GM12878 (cell line): Measurements from ENCODE around the gene GRIK5. TPM values are rescaled to one million over a fixed set of nuclear protein-coding genes. Genes with fewer than 3 reads are reported as not detected.

ENCODE experiments used
- ASH2L ChIP-seq: fragments of 300-600, 200-600 bp; sonication (generic); IDR thresholded peaks from 2 replicates; pipeline ENCODE4 v1.6.1; 2017; ENCODE audit warnings: low read depth, mild to moderate bottlenecking, borderline replicate concordance
- BACH1 ChIP-seq: fragments of 450-650 bp; IDR thresholded peaks from 2 replicates; pipeline ENCODE4 v1.6.1; 2017; ENCODE audit warnings: mild to moderate bottlenecking, borderline replicate concordance
- BHLHE40 ChIP-seq, 2 experiments: fragments of 450-650 bp in 1 of 2; IDR thresholded peaks; 2 replicates each; pipeline ENCODE4 v1.6.1; 2011 to 2017; ENCODE audit warnings: low read depth in 2 of 2, borderline replicate concordance in 1 of 2, improper control_type of control experiment in 1 of 2, low read length in 1 of 2, mild to moderate bottlenecking in 1 of 2
- EED ChIP-seq: sonication (generic); IDR thresholded peaks from 2 replicates; pipeline ENCODE4 v1.6.1; 2016; ENCODE audit warnings: antibody characterized with exemption, low read depth
- EZH2 ChIP-seq: IDR thresholded peaks from 2 replicates; pipeline ENCODE4 v1.6.1; 2012; ENCODE audit warnings: low read depth, mild to moderate bottlenecking, control low read depth, inconsistent platforms, low read length, borderline replicate concordance; ENCODE audit not compliant: control insufficient read depth
- FOXM1 ChIP-seq: IDR thresholded peaks from 2 replicates; pipeline ENCODE4 v1.6.1; 2012; ENCODE audit warnings: low read depth, mild to moderate bottlenecking, inconsistent platforms, low read length, moderate library complexity
- GATAD2B ChIP-seq: fragments of 450-650 bp; conservative IDR thresholded peaks from 2 replicates; pipeline ENCODE4 v1.6.1; 2017; ENCODE audit warnings: low read depth, mild to moderate bottlenecking, moderate library complexity
- HCFC1 ChIP-seq: fragments of 150-350 bp; IDR thresholded peaks from 2 replicates; pipeline ENCODE4 v1.6.1; 2014; ENCODE audit warnings: low read length
- HDGF ChIP-seq: fragments of 450-650 bp; IDR thresholded peaks from 2 replicates; pipeline ENCODE4 v1.6.1; 2016; ENCODE audit warnings: antibody characterized with exemption
- IKZF1 ChIP-seq: fragments of 450-650 bp; conservative IDR thresholded peaks from 2 replicates; pipeline ENCODE4 v1.6.1; 2017; ENCODE audit warnings: antibody characterized with exemption, mild to moderate bottlenecking
- MEF2B ChIP-seq: fragments of 450-650 bp; IDR thresholded peaks from 2 replicates; pipeline ENCODE4 v1.6.1; 2018; ENCODE audit warnings: mild to moderate bottlenecking, moderate library complexity; ENCODE audit not compliant: partially characterized antibody, poor library complexity, severe bottlenecking
- POU2F2 ChIP-seq: IDR thresholded peaks from 3 replicates; pipeline ENCODE4 v1.6.1; 2011; ENCODE audit warnings: low read depth, mild to moderate bottlenecking, low read length, borderline replicate concordance
- RAD51 ChIP-seq: fragments of 450-650 bp; IDR thresholded peaks from 2 replicates; pipeline ENCODE4 v1.6.1; 2016; ENCODE audit warnings: moderate library complexity, mild to moderate bottlenecking, inconsistent platforms
- RCOR1 ChIP-seq: conservative IDR thresholded peaks from 2 replicates; pipeline ENCODE4 v1.6.1; 2012; ENCODE audit warnings: low read depth, low read length, improper control_type of control experiment
- SIX5 ChIP-seq: IDR thresholded peaks from 2 replicates; pipeline ENCODE4 v1.6.1; 2011; ENCODE audit warnings: mild to moderate bottlenecking, low read depth, low read length, moderate library complexity; ENCODE audit not compliant: severe bottlenecking
- SMAD1 ChIP-seq: fragments of 450-650 bp; IDR thresholded peaks from 2 replicates; pipeline ENCODE4 v1.6.1; 2018; ENCODE audit warnings: mild to moderate bottlenecking, low read depth; ENCODE audit not compliant: partially characterized antibody
- TCF3 ChIP-seq: IDR thresholded peaks from 2 replicates; pipeline ENCODE4 v1.6.1; 2012; ENCODE audit warnings: low read depth, mild to moderate bottlenecking, low read length, borderline replicate concordance; ENCODE audit not compliant: insufficient read depth
- polyA plus RNA-seq, 11 experiments: library from polyadenylated mRNA; depleted of rRNA in 4 of 11; unstranded in 6 of 11; stranded (reverse) in 5 of 11; fragments of >200 nt; fragmentation: Nextera tagmentation in 4 of 11; fragmentation: Illumina TruSeq in 1 of 11; extraction: Ambion mirVana in 4 of 11; extraction: Trizol in 1 of 11; gene quantifications; 1 replicate in 1 of 11; 2 replicates in 10 of 11; pipeline versions ENCODE4 v1.2.1 to v1.2.3, GENCODE V29; 2011 to 2016; ENCODE audit warnings: inconsistent platforms in 2 of 11, missing spikeins in 2 of 11, low read depth in 1 of 11
- total RNA-seq, 4 experiments: library from RNA; depleted of rRNA in 3 of 4; stranded (reverse); fragments of >200 nt in 3 of 4; fragmentation: Illumina TruSeq in 1 of 4; extraction: Trizol in 1 of 4; gene quantifications; 2 replicates each; pipeline versions ENCODE4 v1.2.1 to v1.2.3, GENCODE V29; 2013 to 2021
- TF ChIP-seq, protein P1 (sequence below): fragments of 450-650 bp; IDR thresholded peaks from 2 replicates; pipeline ENCODE4 v1.6.1; 2017; ENCODE audit warnings: antibody characterized with exemption, mild to moderate bottlenecking, moderate library complexity
- TF ChIP-seq, protein P2 (sequence below): fragments of 450-650 bp; conservative IDR thresholded peaks from 2 replicates; pipeline ENCODE4 v1.6.1; 2017; ENCODE audit warnings: mild to moderate bottlenecking, moderate library complexity
- TF ChIP-seq, protein P3 (sequence below): IDR thresholded peaks from 2 replicates; pipeline ENCODE4 v1.6.1; 2012; ENCODE audit warnings: low read depth, low read length, improper control_type of control experiment
- TF ChIP-seq, protein P4 (sequence below): fragments of 450-650 bp; formaldehyde crosslinking; IDR thresholded peaks from 2 replicates; pipeline ENCODE4 v1.4.0; 2020; ENCODE audit warnings: mild to moderate bottlenecking, moderate library complexity

Gene GRIK5
- total and polyA plus RNA-seq, 10 of the 15 experiments (the other 5 are each of a cell fraction or from before 2014, with no cell fraction given), result 0.03 to 0.23 (median 0.07) TPM; not detected in 3

DNA sequence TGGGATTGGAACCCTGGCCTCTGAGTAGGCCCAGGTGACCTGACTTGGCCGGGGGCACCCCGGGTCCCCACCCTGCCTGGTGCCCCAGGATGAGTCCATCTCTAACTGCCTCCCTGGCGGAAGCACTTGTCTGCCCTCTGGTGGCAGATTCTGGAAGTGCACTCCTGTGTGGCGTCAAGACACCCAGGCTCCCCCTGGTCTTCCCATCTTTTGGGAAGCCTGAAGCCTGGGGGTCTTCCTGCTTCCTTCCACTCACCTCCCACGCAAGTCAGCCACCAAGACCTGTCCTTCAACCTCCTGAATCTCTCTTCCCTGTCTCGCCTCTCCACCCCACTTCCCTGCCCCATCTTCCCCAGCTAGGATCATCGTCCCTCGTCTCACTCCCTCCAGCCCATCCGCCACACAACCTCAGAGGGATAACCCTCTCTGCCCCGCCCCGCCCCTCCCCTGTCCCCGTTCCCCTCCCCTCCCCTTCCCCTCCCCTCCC, 118.3 kb downstream of the GRIK5 start (continued):
- TF ChIP-seq FOXM1 (no peak), EZH2 (no peak), HCFC1 (no peak), HDGF (peak; percentile 61; the same call in 1 of the 2 replicates), ASH2L (no peak), SMAD1 (no peak), BHLHE40 (IDR thresholded peaks at IDR 0.05; ENCODE audit: borderline replicate concordance in 1 of 2, low read depth in 2 of 2, low read length in 1 of 2) (0 out of 4 replicates have a peak, but pooled peaks have one; percentile 8 to 11), MEF2B (peak; percentile 9), GATAD2B (no peak), POU2F2 (no peak), RCOR1 (no peak), TCF3 (no peak), RAD51 (no peak), BACH1 (peak; percentile 25; the same call in 1 of the 2 replicates), EED (peak; percentile 59; the same call in 1 of the 2 replicates), IKZF1 (peak; percentile 46), SIX5 (no peak)
- TF ChIP-seq, protein P1, sequence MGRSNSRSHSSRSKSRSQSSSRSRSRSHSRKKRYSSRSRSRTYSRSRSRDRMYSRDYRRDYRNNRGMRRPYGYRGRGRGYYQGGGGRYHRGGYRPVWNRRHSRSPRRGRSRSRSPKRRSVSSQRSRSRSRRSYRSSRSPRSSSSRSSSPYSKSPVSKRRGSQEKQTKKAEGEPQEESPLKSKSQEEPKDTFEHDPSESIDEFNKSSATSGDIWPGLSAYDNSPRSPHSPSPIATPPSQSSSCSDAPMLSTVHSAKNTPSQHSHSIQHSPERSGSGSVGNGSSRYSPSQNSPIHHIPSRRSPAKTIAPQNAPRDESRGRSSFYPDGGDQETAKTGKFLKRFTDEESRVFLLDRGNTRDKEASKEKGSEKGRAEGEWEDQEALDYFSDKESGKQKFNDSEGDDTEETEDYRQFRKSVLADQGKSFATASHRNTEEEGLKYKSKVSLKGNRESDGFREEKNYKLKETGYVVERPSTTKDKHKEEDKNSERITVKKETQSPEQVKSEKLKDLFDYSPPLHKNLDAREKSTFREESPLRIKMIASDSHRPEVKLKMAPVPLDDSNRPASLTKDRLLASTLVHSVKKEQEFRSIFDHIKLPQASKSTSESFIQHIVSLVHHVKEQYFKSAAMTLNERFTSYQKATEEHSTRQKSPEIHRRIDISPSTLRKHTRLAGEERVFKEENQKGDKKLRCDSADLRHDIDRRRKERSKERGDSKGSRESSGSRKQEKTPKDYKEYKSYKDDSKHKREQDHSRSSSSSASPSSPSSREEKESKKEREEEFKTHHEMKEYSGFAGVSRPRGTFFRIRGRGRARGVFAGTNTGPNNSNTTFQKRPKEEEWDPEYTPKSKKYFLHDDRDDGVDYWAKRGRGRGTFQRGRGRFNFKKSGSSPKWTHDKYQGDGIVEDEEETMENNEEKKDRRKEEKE, result no peak
- TF ChIP-seq, protein P2, sequence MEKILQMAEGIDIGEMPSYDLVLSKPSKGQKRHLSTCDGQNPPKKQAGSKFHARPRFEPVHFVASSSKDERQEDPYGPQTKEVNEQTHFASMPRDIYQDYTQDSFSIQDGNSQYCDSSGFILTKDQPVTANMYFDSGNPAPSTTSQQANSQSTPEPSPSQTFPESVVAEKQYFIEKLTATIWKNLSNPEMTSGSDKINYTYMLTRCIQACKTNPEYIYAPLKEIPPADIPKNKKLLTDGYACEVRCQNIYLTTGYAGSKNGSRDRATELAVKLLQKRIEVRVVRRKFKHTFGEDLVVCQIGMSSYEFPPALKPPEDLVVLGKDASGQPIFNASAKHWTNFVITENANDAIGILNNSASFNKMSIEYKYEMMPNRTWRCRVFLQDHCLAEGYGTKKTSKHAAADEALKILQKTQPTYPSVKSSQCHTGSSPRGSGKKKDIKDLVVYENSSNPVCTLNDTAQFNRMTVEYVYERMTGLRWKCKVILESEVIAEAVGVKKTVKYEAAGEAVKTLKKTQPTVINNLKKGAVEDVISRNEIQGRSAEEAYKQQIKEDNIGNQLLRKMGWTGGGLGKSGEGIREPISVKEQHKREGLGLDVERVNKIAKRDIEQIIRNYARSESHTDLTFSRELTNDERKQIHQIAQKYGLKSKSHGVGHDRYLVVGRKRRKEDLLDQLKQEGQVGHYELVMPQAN, result no peak
- TF ChIP-seq, protein P3, sequence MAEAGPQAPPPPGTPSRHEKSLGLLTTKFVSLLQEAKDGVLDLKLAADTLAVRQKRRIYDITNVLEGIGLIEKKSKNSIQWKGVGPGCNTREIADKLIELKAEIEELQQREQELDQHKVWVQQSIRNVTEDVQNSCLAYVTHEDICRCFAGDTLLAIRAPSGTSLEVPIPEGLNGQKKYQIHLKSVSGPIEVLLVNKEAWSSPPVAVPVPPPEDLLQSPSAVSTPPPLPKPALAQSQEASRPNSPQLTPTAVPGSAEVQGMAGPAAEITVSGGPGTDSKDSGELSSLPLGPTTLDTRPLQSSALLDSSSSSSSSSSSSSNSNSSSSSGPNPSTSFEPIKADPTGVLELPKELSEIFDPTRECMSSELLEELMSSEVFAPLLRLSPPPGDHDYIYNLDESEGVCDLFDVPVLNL, result no peak
- TF ChIP-seq, protein P4, sequence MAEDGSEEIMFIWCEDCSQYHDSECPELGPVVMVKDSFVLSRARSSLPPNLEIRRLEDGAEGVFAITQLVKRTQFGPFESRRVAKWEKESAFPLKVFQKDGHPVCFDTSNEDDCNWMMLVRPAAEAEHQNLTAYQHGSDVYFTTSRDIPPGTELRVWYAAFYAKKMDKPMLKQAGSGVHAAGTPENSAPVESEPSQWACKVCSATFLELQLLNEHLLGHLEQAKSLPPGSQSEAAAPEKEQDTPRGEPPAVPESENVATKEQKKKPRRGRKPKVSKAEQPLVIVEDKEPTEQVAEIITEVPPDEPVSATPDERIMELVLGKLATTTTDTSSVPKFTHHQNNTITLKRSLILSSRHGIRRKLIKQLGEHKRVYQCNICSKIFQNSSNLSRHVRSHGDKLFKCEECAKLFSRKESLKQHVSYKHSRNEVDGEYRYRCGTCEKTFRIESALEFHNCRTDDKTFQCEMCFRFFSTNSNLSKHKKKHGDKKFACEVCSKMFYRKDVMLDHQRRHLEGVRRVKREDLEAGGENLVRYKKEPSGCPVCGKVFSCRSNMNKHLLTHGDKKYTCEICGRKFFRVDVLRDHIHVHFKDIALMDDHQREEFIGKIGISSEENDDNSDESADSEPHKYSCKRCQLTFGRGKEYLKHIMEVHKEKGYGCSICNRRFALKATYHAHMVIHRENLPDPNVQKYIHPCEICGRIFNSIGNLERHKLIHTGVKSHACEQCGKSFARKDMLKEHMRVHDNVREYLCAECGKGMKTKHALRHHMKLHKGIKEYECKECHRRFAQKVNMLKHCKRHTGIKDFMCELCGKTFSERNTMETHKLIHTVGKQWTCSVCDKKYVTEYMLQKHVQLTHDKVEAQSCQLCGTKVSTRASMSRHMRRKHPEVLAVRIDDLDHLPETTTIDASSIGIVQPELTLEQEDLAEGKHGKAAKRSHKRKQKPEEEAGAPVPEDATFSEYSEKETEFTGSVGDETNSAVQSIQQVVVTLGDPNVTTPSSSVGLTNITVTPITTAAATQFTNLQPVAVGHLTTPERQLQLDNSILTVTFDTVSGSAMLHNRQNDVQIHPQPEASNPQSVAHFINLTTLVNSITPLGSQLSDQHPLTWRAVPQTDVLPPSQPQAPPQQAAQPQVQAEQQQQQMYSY (CRISPR knock-in tag), result no peak
